HG02943 (cell line): ENCODE data around the gene NFIC.
"Not testable (repeated sequence)": the region's sequence is repeated elsewhere in the genome, so short reads cannot be mapped to it uniquely, and the experiment has no call there.

Experiments
- ATAC-seq: cut with Tn5 transposase; IDR thresholded peaks from one replicate; pipeline ENCODE4 v1.9.1; 2021; ENCODE audit warnings: mild to moderate bottlenecking, low read depth, moderate library complexity; ENCODE audit not compliant: unreplicated experiment

NFIC gene

DNA sequence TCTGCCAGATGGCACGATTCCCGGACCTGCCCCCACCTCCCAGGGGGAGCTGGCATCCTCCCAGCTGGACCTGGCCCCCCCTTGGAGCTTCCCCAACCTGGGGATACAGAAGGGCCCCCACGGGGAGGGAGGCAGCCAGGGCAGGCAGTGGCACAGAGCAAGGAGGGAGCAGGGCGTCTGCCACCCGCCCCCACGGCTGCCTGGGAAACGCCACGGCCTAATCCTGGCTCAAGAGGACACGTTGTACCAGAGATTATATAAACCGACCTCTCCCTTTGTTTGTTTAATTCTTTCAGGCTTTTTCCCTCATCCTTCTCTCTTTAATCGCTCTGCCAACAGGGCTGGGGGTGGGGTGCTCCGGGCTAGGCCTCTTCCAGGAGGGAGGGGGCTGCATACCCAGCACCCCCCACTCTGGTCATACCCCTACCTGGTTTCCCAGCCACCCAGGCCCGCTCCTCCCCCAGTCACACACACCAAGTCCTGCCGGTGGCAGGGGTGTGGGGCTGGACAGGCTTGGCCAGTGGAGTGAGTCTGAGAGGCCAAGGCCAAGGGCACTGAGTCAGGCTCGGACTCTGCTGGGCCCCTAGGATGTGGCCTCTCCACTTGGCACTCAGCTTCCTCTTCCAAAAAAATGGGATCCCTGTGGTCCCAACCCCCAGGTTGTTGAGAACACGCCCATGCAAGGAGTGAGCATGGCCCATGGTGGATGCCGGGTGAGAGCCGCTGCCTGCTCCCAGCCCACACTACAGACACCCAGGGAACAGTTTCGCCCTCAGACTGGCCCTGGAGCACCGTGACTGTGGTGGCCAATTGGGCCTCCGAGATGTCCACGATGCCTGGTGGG is 29.5 kb upstream of the NFIC start:
- ATAC-seq: no peak

DNA sequence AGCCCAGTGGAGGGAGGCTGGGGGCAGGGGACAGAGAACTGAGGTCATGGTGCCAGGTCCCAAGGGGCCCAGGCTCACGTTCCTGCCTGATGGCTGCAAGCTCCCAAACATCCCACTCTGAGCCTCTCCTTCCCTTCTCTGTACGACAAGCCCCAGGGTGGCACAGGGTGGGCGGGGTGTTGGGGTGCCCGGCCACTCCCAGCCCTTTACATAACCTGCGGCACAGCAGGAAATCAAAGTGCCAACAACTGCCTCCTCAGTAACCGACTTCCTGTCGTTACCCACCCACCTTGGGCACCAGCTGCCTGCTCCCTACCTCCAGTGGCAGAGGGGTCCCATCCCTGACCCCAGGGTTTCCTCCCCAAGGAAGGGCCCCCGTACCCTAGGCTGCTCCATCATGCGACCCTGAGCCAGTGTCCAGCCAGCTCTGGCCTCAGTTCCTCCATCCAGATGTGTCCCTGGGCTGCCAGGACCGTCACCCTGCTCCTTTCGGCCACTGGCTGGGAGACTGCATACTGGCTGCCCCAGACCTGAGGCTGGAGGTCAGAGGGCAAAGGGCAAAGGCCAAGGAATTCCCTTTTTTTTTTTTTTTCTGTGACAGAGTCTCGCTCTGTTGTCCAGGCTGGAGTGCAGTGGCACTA is 27.7 kb upstream of the NFIC start:
- no peak for ATAC-seq

DNA sequence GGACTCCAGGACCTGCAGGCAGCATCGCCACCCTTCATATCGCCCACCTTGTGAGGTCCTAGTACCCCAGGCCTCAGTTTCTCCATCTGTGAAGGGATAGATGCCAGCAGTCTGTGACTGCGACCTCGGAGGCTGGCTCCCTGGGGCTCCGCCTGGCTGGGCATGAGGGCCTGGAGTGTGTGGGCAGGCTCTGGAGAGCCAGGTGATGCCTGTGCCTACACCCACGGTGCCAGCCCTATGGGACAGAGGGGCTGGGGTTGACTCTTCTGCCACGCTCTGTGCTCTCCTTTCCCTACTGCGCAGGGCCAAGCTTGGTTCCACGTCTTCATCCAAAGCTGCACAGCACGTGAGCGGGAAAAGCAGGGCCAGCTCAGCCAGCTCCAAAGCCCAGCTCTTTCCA is 26.0 kb upstream of the NFIC start:
- ATAC-seq: no peak

DNA sequence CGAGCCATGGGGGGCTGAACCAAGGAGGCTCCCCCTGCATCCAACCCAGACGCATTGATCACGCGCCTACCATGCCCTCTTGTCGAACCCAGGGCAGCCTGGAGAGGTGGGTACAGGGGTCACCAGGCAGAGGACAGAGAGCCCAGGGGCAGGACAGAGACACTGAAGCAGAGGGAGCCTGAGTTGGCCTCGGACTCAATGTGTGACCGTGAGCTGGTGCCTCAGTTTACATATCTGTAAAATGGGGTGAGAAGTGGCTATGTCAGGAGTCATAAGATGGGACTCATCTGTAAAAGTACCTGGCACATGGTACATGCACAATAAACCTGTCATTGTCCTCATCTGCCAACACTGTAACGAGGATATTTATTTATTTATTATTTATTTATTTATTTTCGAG is 24.1 kb upstream of the NFIC start:
- no peak for ATAC-seq

DNA sequence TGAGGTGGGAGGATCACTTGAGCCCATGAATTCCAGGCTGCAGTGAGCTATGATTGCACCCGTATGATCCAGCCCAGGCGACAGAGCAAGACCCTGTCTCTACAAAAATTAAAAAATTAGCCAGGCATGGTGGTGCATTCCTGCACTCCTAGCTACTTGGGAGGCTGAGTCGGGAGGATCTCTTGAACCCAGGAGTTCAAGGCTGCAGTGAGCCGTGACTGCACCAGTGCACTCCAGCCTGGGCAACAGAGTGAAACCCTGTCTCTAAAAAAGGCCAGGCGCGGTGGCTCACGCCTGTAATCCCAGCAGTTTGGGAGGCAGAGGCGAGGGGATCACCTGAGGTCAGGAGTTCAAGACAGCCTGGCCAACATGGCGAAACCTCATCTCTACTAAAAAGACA is 23.4 kb upstream of the NFIC start:
- ATAC-seq: not testable (repeated sequence)

DNA sequence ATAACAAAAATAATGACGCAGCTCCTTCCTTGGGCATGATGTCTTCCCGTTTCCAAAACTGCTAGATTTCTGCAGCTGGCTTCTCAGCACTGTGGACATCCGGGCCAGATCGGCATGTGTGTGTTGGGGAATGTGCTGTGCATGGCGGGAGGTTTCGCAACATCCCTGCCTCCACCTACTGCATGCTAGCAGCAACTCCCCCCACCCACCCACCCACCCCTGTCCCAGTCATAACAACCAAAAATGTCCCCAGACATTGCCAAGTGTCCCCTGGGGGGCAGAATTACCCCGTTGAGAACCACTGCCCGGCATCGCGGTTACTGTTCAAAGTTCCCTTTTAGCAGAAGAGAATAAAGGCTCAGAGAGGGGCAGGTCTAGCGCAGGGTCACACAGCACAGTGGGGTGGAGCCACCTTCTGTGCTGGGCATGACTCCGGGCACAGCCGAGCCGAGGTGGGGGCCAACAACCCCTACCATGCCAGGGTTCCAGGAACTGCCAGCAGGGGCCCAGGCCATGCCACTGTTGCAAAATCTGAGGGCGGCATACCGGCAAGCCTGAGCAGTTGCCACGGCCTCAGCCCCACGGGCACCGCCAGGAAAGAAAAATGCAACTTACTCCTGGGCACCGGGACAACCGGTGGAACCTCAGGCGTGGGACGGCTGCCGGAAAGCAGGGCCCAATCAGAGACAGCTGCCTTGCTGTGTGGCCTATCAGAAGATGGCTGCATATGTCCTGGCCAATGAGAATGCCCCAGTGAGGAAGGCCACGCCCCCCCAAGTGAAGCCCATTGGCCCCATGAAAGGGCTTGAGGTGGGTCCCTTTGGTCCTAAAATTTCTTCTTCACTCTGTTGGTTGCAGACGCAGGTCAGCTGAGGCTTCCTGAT is 22.5 kb upstream of the NFIC start:
- ATAC-seq: no peak

DNA sequence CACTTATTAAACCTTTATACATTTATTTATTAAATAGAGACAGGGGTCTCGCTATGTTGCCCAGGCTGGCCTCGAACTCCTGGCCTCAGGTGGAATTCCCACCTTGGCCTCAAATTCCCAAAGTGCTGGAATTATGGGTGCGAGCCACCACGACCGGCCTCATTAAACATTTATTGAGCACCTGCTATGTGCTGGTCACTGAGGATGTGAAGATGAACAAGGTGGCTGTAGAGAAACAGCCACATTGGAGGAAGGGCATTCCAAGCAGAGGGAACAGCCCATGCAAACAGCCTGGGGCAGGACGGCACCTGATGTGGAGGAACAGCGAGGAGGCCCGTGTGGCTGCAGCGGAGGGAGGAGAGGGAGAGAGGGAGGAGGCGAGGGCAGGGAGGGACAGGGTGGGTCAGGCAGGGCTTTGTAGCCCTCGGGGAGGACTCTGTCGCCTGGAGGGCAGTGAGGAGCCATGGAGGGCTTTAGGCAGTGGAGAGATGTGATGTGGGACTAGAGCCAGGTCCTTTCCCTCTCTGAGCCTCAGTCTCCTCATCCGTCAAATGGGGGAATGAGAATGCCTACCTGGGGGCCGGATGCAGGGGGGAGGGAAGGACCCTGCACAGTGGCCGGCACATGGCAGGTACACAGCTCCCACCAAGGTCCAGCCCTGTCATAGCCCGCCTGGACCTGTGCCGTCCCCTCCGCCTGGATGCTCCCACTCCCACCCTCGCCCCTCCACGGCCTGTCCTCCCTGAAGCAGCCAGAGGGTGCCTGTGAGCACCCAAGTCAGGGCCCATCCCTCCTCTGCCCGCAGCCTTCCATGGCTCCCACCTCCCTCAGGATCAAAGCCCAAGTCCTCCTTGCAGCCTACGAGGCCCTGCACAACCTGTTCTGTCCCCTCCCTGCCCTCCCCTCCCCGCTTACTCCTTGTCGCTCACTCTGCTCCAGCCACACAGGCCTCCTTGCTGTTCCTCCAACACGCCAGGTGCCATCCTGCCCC is 21.5 kb upstream of the NFIC start:
- no peak for ATAC-seq

DNA sequence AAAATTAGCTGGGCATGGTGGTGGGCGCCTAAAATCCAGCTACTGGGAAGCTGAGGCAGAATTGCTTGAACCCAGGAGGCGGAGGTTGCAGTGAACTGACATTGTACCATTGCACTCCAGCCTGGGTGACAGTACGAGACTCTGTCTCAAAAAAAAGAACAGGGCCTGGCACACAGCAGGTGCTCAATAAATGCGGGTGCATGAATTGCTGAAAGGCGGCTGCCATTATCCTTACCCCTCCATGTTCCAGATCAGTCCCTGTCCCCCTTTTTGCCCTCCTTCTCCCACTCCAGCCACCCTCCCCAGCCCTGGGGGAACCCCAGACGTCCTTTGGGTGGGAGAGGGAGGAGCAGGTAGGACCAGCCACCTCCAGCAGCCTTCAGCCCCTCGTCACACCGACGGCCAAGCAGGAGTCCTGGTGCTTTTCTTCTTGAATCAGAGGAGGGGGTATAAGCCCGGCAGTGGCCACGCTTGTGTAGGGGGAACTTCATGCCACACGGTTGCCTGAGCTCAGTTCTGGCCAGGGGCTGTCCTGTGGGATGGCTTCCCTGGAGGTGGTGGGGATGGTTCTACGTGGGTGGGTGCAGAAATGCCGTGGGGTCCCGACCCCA is 20.4 kb upstream of the NFIC start:
- no peak for ATAC-seq

DNA sequence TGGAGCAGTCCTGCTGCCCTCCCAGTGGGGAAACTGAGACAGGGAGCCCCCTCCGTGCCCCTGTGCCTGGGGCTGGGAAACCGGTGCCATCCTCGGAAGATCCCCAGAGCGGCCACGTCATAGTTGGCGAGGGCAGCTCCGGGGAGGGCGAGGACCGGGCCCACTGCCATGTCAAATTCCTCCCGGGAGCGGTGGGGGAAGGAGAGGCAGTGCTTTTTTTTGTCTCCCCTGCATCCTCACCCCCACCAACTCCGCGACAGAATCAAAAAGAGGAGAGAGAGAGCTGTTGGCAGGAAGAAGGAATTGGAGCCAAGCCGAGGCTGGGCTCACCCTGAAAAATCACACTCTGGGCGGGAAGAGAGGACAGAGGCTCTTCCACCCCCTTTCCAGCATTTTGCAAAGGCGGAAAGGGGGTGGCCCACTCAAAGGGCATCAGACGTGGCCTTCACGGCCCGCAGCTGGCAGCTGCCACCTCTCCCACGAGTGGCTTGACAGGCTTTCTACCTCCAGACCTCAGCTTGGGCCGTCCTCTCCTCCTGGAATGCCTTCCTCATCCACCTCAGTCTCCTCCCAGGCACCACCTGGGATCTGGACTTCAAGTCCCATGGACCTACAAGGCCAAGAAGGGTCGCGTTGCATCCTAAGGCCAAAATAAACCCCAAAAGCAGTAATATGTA is 19.6 kb upstream of the NFIC start:
- ATAC-seq: no peak

DNA sequence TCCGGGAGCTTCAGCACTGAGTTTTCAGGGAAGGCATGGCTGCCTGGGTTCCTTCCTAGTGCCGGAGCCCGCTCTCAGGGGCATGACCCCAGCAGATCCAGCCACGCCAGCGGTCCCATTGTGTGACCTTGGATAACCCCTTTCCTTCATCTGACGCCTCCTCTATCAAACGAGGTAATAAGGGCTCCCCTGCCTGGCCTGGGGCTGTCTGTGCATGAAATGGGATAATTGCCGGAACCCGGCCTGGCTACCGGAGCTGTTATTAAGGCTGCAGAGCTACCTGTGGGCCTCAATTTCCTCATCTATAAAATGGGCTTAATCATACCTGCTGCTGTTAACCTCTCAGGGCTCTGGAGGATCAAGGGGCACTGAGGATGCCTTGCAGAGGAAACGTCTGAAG is 18.3 kb upstream of the NFIC start:
- ATAC-seq: no peak

DNA sequence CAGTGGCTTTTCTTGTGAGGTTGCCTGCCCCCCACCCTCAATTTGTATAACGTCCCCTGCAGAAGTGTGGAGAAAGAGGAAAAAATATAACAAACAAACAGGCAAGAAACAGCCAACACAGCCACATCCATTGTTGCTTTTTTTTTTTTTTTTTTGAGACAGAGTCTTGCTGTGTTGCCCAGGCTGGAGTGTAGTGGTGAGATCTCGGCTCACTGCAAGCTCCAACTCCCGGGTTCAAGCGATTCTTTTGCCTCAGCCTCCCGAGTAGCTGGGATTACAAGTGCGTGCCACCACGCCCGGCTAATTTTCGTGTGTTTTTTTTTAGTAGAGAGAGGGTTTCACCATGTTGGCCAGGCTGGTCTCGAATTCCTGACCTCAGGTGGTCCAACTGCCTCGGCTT is 17.9 kb upstream of the NFIC start:
- ATAC-seq: not testable (repeated sequence)

DNA sequence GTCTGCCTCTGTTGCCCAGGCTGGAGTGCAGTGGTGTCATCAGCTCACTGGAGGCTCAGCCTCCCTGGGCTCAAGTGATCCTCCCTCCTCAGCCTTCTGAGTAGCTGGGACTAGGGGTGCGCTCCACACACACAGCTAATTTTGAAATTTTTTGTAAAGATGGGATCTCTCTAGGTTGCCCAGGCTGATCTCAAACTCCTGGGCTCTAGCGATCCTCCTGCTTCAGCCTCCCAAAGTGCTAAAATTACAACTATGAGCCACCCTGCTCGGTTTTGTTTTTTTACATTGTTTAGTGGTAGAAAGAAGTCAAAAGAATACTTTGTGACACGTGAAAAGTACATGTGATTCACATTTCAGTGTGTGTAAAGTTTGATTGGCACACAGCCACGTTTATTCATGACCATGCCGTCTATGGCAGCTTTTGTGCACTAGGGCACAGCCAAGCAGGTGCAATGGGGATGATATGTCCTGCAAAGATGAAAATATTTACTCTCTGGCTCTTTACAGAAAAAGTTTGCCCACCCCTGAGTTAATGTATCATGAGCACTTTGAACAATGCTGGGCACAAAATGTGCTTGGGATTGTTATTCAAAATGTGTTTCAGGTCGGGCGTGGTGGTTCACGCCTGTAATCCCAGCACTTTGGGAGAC is 16.2 kb upstream of the NFIC start:
- no peak for ATAC-seq

DNA sequence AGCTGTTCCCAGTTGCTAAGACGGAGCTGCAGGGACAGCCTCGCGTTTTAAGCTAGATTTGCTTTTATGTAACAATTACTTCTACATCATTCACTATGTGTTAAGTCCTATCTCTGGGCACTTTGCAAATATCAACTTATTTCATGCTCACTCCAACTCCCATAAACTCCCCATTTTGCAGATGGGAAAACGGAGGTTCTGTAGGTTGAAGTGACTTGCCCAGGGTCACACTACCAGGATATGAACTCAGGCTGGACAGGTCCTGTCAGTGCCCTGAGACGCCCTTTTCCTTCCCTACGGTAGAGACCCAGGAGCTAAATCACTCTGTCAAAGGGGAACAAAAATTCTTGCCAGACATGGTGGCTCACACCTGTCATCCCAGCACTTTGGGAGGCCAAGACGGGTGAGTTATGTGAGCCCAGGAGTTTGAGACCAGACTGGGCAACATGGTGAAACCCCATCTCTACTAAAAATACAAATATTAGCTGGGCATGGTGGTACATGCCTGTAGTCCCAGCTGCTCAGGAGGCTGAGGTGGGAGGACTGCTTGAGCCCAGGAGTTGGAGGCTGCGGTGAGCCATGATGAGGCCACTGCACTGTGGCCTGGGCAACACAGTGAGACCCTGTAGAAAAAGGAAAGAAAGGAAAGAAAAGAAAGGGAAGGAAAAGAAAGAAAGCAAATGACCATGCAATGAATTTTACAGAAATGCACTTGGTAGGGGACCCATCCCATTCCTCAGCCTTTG is 14.5 kb upstream of the NFIC start:
- ATAC-seq: no peak

DNA sequence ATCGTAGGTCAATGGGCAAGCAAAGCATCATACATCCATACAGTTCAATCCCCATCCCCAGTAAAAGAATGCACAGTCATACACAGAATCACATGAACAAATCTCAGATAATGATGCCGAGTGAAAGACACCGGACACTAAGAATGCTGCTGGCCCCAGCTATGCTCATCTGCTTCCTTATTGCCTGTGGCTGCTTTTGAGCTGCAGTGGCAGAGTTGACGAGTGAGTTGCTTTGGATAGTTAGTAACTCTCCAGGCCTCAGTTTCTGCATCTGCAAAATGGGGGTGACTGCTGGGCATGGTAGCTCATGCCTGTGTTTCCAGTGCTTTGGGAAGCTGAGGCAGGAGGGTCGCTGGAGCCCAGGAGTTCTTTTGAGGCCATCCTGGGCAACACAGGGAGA is 12.9 kb upstream of the NFIC start:
- no peak for ATAC-seq

DNA sequence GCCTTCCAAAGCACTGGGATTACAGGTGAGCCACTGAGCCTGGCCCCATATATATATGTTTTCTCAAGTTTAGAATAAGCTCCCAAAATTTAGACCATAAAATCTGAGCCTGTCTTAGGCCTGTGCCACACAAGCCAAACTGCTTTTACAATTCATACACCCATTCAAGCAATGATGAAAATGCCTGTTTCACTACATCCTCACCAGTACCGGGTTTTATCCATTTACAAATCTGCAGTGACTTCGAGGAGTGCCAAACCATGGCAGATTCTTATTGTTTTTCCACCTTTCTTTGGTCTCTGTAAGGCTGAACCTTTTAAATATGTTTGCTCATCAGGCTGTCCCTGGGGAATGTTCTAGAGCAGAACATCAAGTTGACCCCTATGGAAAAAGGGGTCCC is 9.6 kb upstream of the NFIC start:
- ATAC-seq: no peak

DNA sequence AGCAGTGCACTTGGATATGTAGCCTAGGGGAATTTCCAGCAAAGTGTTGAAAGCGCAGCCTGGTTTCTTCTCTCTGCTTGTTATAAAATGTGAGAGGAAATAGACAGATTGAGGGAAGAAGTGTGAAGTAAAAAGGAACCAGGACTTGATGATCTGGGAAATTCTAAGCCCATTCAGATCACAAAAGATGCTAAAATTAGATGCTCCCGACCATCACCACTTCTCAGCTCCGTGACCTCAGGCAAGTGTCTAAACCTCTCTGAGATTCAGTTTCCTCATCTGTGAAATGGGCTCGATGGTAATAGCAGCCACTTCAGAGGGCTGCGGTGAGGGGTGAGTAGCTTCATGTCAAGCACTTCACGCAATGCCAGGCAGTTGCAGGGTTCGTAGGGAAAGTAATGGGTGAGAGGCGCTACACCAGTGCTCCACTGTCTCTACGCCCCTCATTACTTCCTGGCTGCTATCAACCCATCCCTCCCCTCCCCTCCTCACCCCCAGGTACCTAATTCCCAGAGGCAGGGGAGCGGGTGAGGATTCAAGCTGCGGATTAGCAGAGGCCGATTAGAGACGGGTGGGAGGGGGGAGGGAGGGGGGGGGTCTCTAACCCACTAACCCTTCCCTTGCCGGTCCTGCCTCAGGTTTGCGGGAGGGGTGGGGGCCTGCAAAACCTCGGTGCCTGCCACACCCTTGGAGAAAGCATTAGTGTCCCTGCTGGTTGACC is 9.0 kb upstream of the NFIC start:
- no peak for ATAC-seq

DNA sequence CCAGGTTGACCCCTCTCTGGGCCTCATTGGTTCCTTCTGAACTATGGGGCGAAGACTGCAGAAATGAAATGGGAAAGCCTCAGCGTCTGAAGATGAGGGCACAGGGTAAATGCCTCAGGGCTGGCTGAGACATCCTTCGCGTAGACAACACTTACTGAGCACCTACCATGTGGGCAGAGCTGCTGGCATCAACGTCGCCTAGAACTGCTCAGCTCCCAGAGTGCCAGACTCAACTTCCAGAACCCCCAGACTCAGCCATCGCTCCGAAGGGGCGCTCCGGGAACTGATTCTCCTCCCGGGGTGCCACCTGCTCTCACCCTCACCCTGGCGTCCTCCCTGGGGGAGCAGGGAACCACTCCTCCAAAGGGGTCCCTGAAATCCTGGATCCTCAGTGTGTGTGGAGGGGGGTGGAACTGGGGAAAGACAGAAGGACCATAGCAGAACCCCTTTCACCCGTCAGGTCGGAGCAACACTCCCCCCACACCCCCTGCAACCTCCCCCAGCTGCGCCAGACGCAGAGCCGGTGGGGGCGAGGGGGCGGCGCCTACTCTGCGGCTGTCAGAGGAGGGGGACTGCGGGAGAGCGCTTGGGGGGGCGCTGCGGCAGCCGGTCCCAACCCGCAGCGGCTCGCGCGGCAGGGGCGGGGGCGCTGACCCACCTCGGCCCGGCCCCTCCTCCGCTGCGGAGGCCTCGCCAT is 8.2 kb upstream of the NFIC start:
- ATAC-seq: no peak
